Liver (tissue), 3 donors: ENCODE measurements around the gene CCNY.

Source experiments
- CTCF ChIP-seq: fragments of 150-350 bp; IDR thresholded peaks from 2 replicates; pipeline ENCODE4 v1.5.1; 2017; ENCODE audit warnings: improper control_type of control experiment, low read depth, low read length; ENCODE audit not compliant: missing input control
- EGR1 ChIP-seq, 2 donors: IDR thresholded peaks; 2 replicates each; pipeline ENCODE4 v1.6.1; 2016 to 2018; ENCODE audit warnings: antibody characterized with exemption in 2 of 2, low read depth in 2 of 2
- FOXA1 ChIP-seq: IDR thresholded peaks from 2 replicates; pipeline ENCODE4 v1.6.1; 2016; ENCODE audit warnings: antibody characterized with exemption
- MAX ChIP-seq: IDR thresholded peaks from 2 replicates; pipeline ENCODE4 v1.6.1; 2016; ENCODE audit warnings: antibody characterized with exemption
- RAD21 ChIP-seq, 2 donors: IDR thresholded peaks; 2 replicates each; pipeline ENCODE4 v1.6.1; 2016; ENCODE audit warnings: antibody characterized with exemption in 2 of 2, mild to moderate bottlenecking in 2 of 2
- REST ChIP-seq: IDR thresholded peaks from 2 replicates; pipeline ENCODE4 v1.6.1; 2016; ENCODE audit warnings: antibody characterized with exemption, mild to moderate bottlenecking
- SP1 ChIP-seq: IDR thresholded peaks from 2 replicates; pipeline ENCODE4 v1.6.1; 2018; ENCODE audit warnings: antibody characterized with exemption, mild to moderate bottlenecking
- YY1 ChIP-seq: IDR thresholded peaks from 2 replicates; pipeline ENCODE4 v1.6.1; 2016; ENCODE audit warnings: antibody characterized with exemption, mild to moderate bottlenecking
- donor health status: healthy.
- donor health status: healthy.

- TF ChIP-seq CTCF (no peak), REST (no peak), YY1 (no peak), RAD21 (IDR thresholded peaks at IDR 0.05) (no peak), SP1 (no peak), FOXA1 (no peak), EGR1 (IDR thresholded peaks at IDR 0.05; ENCODE audit: low read depth in 2 of 2) (no peak), MAX (no peak)
Measured at GRCh38 chr10:35516102-35516670, 179.9 kb downstream of the CCNY start.
